HK-2 (cell line): ENCODE results near the gene GAL3ST3.
"Not testable (repeated sequence)": the region's sequence is repeated elsewhere in the genome, so short reads cannot be mapped to it uniquely, and the experiment has no call there.

Experiments
- DNase-seq: peaks from one replicate; pipeline ENCODE4 v3.0.0-alpha.2; 2018; ENCODE audit not compliant: unreplicated experiment

Gene GAL3ST3

GRCh38 chr11:66012946-66013761, 35.8 kb downstream of the GAL3ST3 start:
- no peak for DNase-seq

GRCh38 chr11:66012371-66012945, 36.5 kb downstream of the GAL3ST3 start:
- no peak for DNase-seq

GRCh38 chr11:66011785-66012303, 37.1 kb downstream of the GAL3ST3 start, which contains the start of gene CST6:
TSS of gene CST6 (plus strand) at chr11:66012008. CDS start at chr11:66012045, 37 bp downstream.
- no peak for DNase-seq

GRCh38 chr11:66011239-66011784, 37.6 kb downstream of the GAL3ST3 start:
- peak; percentile 73 for DNase-seq

- not testable (repeated sequence) for DNase-seq
Measured at GRCh38 chr11:66010036-66010435, 38.9 kb downstream of the GAL3ST3 start.

- no peak for DNase-seq
Measured at GRCh38 chr11:66008468-66009101, 40.4 kb downstream of the GAL3ST3 start.

GRCh38 chr11:66008095-66008467, 40.9 kb downstream of the GAL3ST3 start:
- no peak for DNase-seq

GRCh38 chr11:66007201-66007634, 41.7 kb downstream of the GAL3ST3 start:
- DNase-seq, result no peak

- no peak for DNase-seq
Measured at GRCh38 chr11:66006891-66007176, 42.1 kb downstream of the GAL3ST3 start.

GRCh38 chr11:66006134-66006890, 42.6 kb downstream of the GAL3ST3 start:
- DNase-seq, result no peak

- DNase-seq, result no peak
Measured at GRCh38 chr11:66004186-66004585, 44.8 kb downstream of the GAL3ST3 start.

GRCh38 chr11:66003291-66003690, 45.7 kb downstream of the GAL3ST3 start:
- no peak for DNase-seq

GRCh38 chr11:66002648-66003225, 46.2 kb downstream of the GAL3ST3 start:
- DNase-seq, result no peak

- DNase-seq, result peak; percentile 89
Measured at GRCh38 chr11:66001942-66002647, 46.9 kb downstream of the GAL3ST3 start, which contains the start of the genes BANF1 and EIF1AD. TSS of gene BANF1 (plus strand) at chr11:66002503. CDS start at chr11:66003251, 748 bp downstream. TSS of gene EIF1AD (minus strand) at chr11:66002157. CDS start at chr11:66000389, 1,768 bp downstream.

- DNase-seq, result no peak
Measured at GRCh38 chr11:65997286-65997685, 51.7 kb downstream of the GAL3ST3 start.

GRCh38 chr11:65992056-65992455, 56.9 kb downstream of the GAL3ST3 start:
- no peak for DNase-seq
